Amygdala (tissue), 56 donors: Measurements from ENCODE around the gene NGF.

Experiments
- DNase-seq, 56 donors: peaks; one replicate each; lab custom pipeline; 2025; lab: John Stamatoyannopoulos, UW

NGF gene

GRCh38 chr1:115242543-115242942, 95.5 kb downstream of the NGF start:
- DNase-seq, result no peak

GRCh38 chr1:115241309-115241708, 96.7 kb downstream of the NGF start:
- no peak for DNase-seq

DNA sequence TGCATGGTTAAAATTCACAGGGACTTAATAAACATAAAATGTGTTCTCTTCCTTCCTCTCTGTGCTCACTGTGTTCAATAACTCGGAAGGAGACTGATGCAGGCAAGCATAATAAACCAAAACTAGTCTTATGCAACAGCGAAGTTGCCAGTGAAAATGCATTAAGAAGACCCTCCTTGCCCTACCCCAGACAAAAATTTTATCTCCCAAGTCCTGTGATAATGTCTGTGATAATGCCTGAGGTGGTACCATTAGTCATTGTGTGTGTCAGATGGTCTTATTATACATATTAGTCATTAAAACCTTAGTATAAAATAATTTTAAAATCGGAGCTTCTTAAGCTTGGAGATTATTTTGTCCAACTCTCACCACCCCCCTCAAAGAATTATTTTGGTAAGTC, 97.8 kb downstream of the NGF start:
- DNase-seq, result no peak

DNA sequence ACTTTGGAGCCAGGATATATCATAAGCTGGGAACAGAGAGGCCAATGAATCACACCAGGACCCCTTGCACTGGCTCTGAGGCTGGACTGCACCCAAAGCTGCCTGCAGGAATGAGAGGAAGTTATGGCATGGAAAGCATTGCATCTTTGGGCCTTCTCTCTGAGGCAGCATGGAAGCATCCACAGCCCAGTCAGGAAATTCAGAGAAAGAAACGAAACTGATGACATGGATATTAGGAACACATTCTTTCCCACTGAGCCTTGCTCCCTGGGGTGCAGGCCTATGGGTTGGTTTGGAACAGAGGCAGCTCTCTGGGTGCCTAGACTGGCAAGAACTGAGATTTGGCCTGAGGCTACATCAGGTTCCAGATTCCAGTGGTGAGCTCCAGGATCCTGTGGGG, 98.6 kb downstream of the NGF start:
- no peak for DNase-seq

- no peak for DNase-seq
These were observed 99.0 kb downstream of the NGF start for GRCh38 chr1:115239148-115239422.

- DNase-seq, result no peak
These were observed 99.5 kb downstream of the NGF start for GRCh38 chr1:115238336-115239147.

GRCh38 chr1:115237507-115237906, 100.5 kb downstream of the NGF start:
- no peak for DNase-seq

GRCh38 chr1:115237023-115237422, 101.0 kb downstream of the NGF start:
- DNase-seq, result no peak
